Memory B cell (primary cell): ENCODE results near the gene POLN.

Source experiments
- ATAC-seq: fragments of 150-1000 bp; cut with Tn5 transposase; 2 replicates; pipeline ENCODE4 v1.10.0; 2021; ENCODE audit warnings: low read depth, mild to moderate bottlenecking, moderate library complexity
- DNase-seq, 2 donors: peaks; one replicate each; pipeline ENCODE4 v3.0.0; 2022; ENCODE audit warnings: low spot score in 2 of 2
- H3K27ac Mint-ChIP-seq: one replicate; pipeline ENCODE4 v1.8.0; 2022; ENCODE audit warnings: mild to moderate bottlenecking, moderate library complexity, mixed read lengths
- H3K27me3 Mint-ChIP-seq: one replicate; pipeline ENCODE4 v1.8.0; 2022; ENCODE audit warnings: mixed read lengths
- H3K36me3 Mint-ChIP-seq: one replicate; pipeline ENCODE4 v1.8.0; 2022; ENCODE audit warnings: mild to moderate bottlenecking, mixed read lengths
- H3K4me1 Mint-ChIP-seq: one replicate; pipeline ENCODE4 v1.8.0; 2022; ENCODE audit warnings: mixed read lengths
- H3K4me3 Mint-ChIP-seq: one replicate; pipeline ENCODE4 v1.8.0; 2022; ENCODE audit warnings: mild to moderate bottlenecking, moderate library complexity, mixed read lengths
- H3K9me3 Mint-ChIP-seq: one replicate; pipeline ENCODE4 v1.8.0; 2022; ENCODE audit warnings: mixed read lengths

Gene POLN

DNA sequence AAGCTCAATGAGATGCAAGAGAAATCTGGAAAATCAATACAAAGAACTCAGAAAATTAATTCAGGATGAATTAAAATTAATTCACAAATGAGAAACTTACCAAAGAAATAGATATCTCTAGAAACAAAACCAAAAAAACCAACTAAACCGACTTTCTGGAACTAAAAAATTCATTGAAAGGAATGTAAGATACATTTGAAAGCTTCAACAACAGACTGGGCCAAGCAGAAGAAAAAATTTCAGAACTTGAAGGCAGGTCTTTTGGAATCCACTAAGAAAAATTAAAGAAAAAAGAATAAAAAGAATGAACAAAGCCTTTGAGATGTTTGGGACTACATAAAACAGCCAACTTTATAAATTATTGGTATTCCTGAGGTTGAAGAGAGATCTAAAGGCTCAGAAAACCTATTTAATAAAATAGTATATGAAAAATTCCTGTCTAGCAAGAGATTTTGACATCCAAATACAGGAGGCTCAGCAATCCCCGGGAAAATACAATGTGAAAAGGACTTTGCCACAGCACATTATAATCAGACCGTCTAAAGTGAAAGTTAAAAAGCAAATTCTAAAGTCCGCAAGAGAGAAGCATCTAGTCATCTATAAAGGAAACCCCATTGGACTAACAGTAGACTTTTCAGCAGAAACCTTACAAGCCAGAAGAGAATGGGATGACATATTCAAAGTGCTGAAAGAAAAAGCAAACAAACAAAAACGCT, 138.6 kb downstream of the POLN start:
- Mint-ChIP-seq H3K4me1 (peaks cover 3% of the 10 kb centered on the region), H3K36me3 (peaks cover 5% of the 10 kb centered on the region), H3K4me3 (no peak overlapping the region), H3K27me3 (peaks cover 14% of the 10 kb centered on the region), H3K9me3 (peaks cover 12% of the 10 kb centered on the region), H3K27ac (no peak overlapping the region)
- ATAC-seq (no peak), DNase-seq (no peak)

DNA sequence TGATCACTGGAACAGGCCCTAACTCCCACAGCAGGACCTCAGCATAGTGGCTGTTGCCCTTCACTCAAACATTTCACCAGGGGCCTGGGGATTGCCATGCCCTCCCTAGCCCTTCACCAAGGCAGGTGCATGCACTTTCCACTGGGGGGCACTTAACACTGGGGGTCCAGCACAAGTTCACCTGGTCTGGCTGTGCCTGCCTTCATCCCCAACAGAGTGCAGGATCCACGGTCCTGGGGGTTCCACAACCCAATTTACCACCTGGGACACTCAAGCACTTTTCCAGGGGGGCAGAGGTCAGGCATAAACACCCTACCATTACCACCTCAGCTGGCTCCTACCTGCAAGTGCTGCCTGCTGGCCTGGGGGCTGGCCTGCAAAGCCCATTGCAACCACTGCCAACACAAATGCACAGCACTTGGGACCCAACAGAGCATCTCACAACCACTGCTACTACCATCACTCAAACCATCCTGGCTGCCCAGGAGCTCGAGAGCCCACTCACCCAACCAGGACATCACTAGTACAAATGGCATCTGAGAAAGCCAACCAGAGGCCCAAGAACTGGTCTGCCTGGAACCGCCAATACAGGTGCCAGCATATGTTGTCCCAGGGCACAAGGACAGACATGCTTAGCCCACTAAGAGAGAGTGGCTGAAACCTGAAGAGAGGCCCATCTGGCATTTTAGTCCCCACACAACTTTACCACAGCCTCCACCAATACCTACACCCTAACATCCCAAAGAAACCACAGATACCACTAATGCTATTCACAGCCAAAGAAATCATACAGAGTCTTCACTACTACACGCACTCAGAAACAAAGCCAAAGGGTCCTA, 139.7 kb downstream of the POLN start:
- Mint-ChIP-seq H3K4me1 (peaks cover 3% of the 10 kb centered on the region), H3K4me3 (no peak overlapping the region), H3K9me3 (peaks cover 12% of the 10 kb centered on the region), H3K27me3 (peaks cover 10% of the 10 kb centered on the region), H3K36me3 (peaks cover 5% of the 10 kb centered on the region), H3K27ac (no peak overlapping the region)
- no peak for DNase-seq
- no peak for ATAC-seq

DNA sequence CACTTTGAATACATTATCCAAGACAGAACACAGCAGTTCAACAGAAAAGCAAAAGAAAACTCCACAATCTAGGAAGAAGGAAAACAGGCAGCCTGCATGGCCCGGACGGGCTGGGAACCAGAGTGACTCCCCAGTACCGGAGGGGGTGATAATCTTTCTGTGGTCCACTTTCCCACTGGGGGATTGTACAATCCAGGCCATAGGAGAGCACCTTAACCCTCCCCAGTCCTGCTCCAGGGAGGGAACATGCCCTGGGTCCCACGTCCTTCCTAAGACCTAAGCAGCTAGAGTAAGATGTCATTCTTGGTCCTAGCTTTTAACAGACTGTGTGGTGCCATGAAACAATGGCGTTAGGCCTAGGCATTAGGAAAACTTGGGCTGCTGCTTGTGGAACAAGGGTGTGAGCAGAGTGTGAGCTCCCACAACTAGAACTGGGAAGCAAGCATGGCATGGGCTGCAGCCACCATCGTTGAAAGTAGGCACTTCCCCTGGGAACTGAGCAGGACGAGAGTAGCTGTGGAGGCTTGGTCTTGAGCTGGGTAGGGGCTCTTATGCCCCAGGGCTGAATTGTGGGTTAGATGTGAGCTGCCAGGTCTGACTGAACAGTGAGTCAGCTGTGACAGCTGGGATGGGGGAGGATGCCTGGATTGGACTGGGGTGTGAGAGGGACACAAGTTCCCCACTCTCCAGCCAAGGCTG, 140.4 kb downstream of the POLN start:
- Mint-ChIP-seq H3K27ac (no peak overlapping the region), H3K36me3 (peaks cover 10% of the 10 kb centered on the region), H3K9me3 (peaks cover 12% of the 10 kb centered on the region), H3K4me1 (peaks cover 3% of the 10 kb centered on the region), H3K27me3 (peaks cover 15% of the 10 kb centered on the region), H3K4me3 (no peak overlapping the region)
- ATAC-seq (no peak), DNase-seq (no peak)

DNA sequence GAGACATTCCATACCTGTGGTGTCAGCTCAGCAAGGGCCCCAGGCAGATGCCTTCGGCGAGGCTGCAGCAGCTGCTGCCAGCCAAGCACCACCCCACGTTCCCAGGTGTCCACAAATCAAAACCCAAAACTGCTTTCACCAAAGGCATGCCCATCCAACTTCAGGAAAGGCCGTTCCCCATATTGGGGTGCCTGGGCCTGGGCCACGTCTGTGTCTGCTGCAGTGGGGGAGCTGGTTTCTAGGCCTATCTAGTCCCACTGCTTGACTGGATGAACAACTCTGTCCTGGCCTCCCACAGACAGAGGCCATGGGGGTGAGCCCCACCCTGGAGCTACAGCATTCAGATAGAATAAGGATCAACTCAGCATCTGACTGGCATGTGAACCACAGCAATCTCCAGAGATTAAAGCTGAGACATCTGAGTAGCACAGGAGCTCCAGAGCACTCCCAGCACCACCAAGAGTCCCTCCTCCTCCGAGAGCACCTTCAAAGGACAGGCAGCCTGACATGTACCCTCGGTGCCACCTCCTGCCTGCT, 145.8 kb downstream of the POLN start:
- Mint-ChIP-seq H3K4me3 (no peak overlapping the region), H3K27ac (no peak overlapping the region), H3K27me3 (peaks cover 34% of the 10 kb centered on the region), H3K4me1 (no peaks in the 10 kb centered on the region), H3K9me3 (peaks cover 6% of the 10 kb centered on the region), H3K36me3 (peaks cover 9% of the 10 kb centered on the region)
- DNase-seq (no peak), ATAC-seq (no peak)

DNA sequence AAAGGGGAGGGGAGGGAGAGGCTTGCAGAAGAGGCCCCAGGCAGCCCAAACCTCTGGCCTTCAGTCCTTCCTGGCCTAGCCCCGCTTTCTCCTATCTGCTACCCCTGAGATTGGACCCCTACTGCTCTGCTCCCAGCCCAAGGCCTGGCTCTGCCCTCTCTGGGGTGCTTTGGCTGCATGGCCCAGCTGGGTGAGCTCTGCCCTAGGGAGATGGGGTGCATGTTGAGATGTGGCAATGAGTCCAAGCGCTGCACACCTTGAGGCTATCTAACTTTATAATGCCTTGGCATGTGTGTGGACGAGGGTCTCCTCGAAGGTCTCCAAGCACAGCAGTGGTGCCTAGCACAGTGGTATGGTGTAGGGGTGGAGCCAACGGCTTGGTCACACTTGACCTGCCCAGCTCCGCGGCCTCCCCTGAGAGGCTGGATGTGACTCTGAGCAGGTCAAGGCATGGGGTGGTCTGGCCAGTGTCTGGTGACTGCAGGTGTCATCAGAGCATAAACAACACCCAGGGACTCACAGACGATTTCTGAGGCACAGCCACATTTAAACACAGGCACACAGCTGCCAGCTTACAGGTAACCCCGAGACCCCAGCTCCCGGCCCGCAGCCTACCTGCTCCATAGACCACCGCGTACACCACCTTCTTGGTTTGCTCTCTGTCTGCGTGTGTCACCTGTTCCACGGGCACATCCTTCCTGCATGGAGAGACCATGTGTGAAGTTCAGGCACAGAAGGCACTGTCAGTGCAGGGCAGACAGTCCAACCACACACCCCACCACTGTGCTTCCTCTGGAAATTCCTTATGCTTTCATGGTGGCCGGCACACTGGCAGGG, 146.5 kb downstream of the POLN start:
- Mint-ChIP-seq H3K27me3 (peaks cover 35% of the 10 kb centered on the region), H3K9me3 (peaks cover 5% of the 10 kb centered on the region), H3K27ac (no peak overlapping the region), H3K36me3 (peaks cover 9% of the 10 kb centered on the region), H3K4me3 (no peak overlapping the region), H3K4me1 (no peaks in the 10 kb centered on the region)
- ATAC-seq (no peak), DNase-seq (no peak)

DNA sequence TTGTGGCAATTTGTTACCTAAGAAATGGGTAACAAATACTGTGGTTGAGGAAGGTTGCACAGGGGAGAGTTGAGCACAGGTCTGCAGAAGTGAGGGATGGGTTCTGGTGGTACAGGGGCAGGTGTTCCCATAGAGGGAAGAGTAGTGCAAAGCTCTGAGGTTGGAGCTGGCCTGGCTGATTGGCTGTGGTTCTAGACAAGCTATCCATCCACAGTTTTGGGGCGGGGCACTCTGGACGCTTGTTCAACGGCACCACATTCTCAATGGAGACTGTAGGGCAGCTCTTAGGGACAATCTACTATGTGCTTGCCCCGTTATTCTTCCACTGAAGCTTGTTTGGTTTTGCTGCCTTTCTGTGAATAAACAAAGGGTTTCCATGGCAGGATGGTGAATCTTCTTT, 147.4 kb downstream of the POLN start:
- Mint-ChIP-seq H3K4me1 (no peaks in the 10 kb centered on the region), H3K9me3 (peaks cover 2% of the 10 kb centered on the region), H3K27ac (no peak overlapping the region), H3K4me3 (no peak overlapping the region), H3K36me3 (peaks cover 9% of the 10 kb centered on the region), H3K27me3 (peaks cover 32% of the 10 kb centered on the region)
- ATAC-seq: no peak
- no peak for DNase-seq

DNA sequence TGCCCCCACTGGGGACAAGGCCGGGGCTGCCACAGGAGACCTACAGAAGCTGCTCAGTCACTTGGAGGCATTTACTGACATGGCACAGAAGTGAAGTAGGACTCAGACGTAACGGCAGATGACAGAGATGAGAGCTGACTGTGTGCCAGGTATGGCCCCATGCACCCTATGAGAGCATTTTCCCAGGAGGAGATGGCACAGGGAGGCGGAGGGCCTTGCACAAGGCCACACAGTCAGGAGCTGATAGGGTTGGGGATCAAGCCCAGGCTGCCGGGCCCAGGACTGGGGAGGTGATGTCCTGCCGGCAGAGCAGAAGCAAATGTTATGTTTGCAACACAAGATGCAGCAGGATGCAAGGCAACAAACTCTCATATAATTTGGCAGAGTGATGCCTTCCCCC, 148.7 kb downstream of the POLN start:
- H3K9me3 Mint-ChIP-seq: peaks cover 2% of the 10 kb centered on the region
- peaks cover 9% of the 10 kb centered on the region for H3K36me3 Mint-ChIP-seq
- no peaks in the 10 kb centered on the region for H3K4me1 Mint-ChIP-seq
- peaks cover 26% of the 10 kb centered on the region for H3K27me3 Mint-ChIP-seq
- DNase-seq (no peak), ATAC-seq (no peak)
- H3K4me3 Mint-ChIP-seq: no peak overlapping the region
- no peak overlapping the region for H3K27ac Mint-ChIP-seq

DNA sequence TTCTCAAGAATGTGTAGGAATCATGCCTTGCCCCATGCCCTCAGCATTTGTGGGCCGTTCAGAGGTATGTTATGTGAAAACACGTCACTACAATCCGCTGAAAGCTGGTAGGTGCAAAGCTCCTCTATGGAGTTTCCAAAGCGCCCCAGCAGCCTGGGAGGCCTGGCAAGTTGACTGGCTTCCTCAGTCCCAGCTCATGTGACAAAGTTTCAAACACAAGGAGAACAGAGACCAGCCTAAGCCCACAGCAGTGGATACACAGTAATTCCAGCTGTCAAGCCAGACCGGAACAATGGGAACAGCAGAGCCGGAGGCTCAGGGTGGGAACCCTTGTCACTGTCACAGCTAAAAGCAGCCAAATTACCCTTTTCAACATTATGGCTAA, 149.3 kb downstream of the POLN start:
- Mint-ChIP-seq H3K27ac (no peak overlapping the region), H3K9me3 (peaks cover 2% of the 10 kb centered on the region), H3K36me3 (peaks cover 9% of the 10 kb centered on the region), H3K27me3 (peaks cover 26% of the 10 kb centered on the region), H3K4me3 (no peak overlapping the region), H3K4me1 (no peaks in the 10 kb centered on the region)
- DNase-seq (no peak), ATAC-seq (no peak)

DNA sequence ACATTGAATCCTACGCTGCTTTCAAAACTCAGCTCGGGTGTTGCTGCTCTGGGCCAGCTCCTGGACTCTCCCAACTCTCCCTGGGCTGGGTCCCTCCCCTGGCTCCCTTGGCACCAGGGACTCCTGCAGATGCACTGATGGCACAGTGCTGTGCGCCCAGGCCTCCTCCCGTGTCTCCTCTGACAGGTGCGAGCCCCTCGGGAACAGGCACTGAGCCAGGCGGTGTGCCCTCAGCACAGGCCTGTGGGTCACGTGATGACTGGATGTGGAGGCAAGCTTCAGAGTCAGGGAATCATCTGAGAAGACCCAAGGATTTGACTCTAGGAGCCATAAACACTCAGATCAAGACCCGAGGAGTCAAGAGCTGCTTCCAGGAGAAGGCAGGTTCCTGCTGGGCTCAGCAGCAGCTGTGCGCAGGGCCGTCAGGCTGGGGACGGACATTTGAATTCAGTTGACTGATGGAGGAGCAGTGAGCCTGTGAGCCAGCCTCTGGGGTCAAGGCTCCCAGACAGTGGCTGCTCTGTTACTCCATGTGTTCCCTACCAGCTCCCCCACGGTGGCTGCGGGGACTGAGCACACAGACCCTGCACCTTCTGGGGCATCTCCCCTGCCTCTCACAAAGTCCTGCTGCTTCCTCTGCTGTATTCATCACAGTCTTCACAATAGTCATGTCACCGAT, 149.8 kb downstream of the POLN start:
- Mint-ChIP-seq H3K36me3 (peaks cover 9% of the 10 kb centered on the region), H3K4me1 (no peaks in the 10 kb centered on the region), H3K9me3 (peaks cover 2% of the 10 kb centered on the region), H3K27ac (no peak overlapping the region), H3K27me3 (peaks cover 26% of the 10 kb centered on the region), H3K4me3 (no peak overlapping the region)
- DNase-seq (no peak), ATAC-seq (no peak)

DNA sequence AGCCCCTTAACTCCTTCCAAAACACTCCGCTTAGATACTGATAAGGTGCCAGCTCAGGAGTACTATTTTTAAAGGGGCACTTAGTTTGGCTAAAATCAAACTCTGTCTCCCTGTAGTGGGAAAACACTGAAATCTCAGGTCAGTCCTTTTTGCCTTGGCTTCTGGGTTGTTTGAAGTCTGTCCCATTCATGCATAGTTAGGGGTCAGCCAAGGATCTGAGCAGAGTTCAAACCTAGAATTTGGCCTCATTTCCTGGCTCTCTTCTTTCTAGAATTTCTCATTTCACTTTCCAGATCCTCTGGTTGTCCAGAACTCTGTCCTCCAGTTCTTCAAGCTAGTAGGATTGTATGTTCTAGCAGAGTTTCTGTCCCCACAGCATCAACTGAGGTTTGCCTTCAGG, 151.3 kb downstream of the POLN start:
- peaks cover 20% of the 10 kb centered on the region for H3K27me3 Mint-ChIP-seq
- peaks cover 2% of the 10 kb centered on the region for H3K36me3 Mint-ChIP-seq
- peaks cover 4% of the 10 kb centered on the region for H3K9me3 Mint-ChIP-seq
- H3K4me3 Mint-ChIP-seq: no peak overlapping the region
- H3K27ac Mint-ChIP-seq: no peak overlapping the region
- ATAC-seq: no peak
- DNase-seq: no peak
- H3K4me1 Mint-ChIP-seq: no peaks in the 10 kb centered on the region

DNA sequence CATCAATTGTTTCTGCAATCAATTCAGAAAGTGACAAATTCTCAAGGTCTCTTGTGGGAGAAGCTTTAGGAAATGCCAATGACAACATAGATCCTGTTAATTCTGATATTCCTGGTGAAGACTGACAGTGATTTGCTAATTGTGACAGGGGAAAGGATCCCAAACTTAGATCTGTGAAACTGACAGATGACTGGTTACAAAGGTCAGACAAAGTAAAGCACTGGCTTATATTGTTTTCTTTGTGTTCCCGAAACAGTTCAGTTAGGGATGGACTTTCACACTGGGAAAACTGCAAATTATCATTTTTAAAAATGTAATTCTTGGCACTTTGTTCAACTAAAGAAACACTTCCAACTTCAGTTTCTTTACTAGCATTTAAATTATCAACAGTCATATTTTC, 152.7 kb downstream of the POLN start:
- peaks cover 2% of the 10 kb centered on the region for H3K9me3 Mint-ChIP-seq
- ATAC-seq (no peak), DNase-seq (no peak)
- peaks cover 16% of the 10 kb centered on the region for H3K27me3 Mint-ChIP-seq
- H3K36me3 Mint-ChIP-seq: no peaks in the 10 kb centered on the region
- no peaks in the 10 kb centered on the region for H3K4me1 Mint-ChIP-seq
- no peak overlapping the region for H3K27ac Mint-ChIP-seq
- no peak overlapping the region for H3K4me3 Mint-ChIP-seq

DNA sequence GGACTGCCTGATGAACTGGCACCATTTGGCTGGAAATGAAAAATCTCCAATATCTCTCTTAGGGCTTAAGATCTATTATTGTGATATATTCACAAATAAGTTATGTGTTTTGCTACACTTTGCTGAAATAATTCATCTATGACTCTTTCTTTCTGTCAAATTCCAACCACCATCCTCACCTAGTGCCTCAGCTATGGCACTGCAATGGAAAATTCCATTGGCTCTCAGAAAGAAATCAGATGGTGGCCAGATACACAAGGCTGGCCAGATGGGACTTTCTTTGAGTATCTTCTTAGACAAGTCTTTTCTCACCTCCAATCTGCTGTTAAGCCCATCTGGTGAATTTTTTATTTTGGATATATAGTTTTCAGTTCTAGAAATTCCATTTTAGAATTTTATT, 154.8 kb downstream of the POLN start:
- H3K27me3 Mint-ChIP-seq: peaks cover 9% of the 10 kb centered on the region
- H3K27ac Mint-ChIP-seq: no peak overlapping the region
- no peaks in the 10 kb centered on the region for H3K4me1 Mint-ChIP-seq
- ATAC-seq (no peak), DNase-seq (no peak)
- H3K36me3 Mint-ChIP-seq: no peaks in the 10 kb centered on the region
- H3K9me3 Mint-ChIP-seq: peaks cover 2% of the 10 kb centered on the region
- H3K4me3 Mint-ChIP-seq: no peak overlapping the region

DNA sequence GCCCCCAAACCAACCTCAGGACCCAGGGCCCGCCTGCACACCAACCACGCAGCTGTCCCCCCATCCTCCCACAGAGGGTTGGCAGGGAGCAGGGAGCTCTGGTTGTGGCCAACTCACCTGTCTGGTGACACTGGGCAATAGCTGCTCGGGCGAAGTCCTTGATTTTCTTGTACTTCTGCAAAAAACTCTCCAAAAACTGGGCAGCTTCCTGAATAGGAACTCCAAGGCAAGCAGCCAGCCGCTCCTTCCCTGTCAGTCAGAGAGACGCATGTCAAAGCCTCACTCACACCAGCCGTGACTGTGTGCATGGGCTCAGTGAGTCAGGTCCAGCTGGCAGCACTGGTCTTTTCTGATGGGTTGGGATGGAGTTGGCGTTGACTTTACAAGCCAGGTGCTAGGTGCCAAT, 156.4 kb downstream of the POLN start:
- Mint-ChIP-seq H3K4me1 (no peaks in the 10 kb centered on the region), H3K27me3 (peaks cover 4% of the 10 kb centered on the region), H3K9me3 (peaks cover 2% of the 10 kb centered on the region), H3K4me3 (no peak overlapping the region), H3K36me3 (no peaks in the 10 kb centered on the region), H3K27ac (no peak overlapping the region)
- DNase-seq (no peak), ATAC-seq (no peak)
